ENCODE data around the gene HSPB9.

The HSPB9 gene

GRCh38 chr17:42101513-42102292 lies 20.9 kb upstream of the HSPB9 start:
- peak; percentile 28 for DNase-seq

- no peak for DNase-seq
Measured at GRCh38 chr17:42103221-42103954, 19.2 kb upstream of the HSPB9 start.

- DNase-seq, result no peak
Measured at GRCh38 chr17:42104264-42104663, 18.3 kb upstream of the HSPB9 start.

- DNase-seq, result no peak
Measured at GRCh38 chr17:42106009-42106408, 16.6 kb upstream of the HSPB9 start.

GRCh38 chr17:42107124-42107523 lies 15.5 kb upstream of the HSPB9 start:
- DNase-seq, result no peak

GRCh38 chr17:42107597-42108576 lies 14.7 kb upstream of the HSPB9 start:
- DNase-seq, result no peak

GRCh38 chr17:42109086-42109485 lies 13.5 kb upstream of the HSPB9 start:
- no peak for DNase-seq

- no peak for DNase-seq
Measured at GRCh38 chr17:42110301-42111264, 12.0 kb upstream of the HSPB9 start.

GRCh38 chr17:42111265-42111636 lies 11.4 kb upstream of the HSPB9 start:
- no peak for DNase-seq

GRCh38 chr17:42111871-42112551 lies 10.6 kb upstream of the HSPB9 start:
- DNase-seq, result no peak

GRCh38 chr17:42112552-42113176 lies 9.9 kb upstream of the HSPB9 start, which contains the start of gene DHX58:
TSS of gene DHX58 (minus strand) at chr17:42112714. CDS start at chr17:42111892, 822 bp downstream.
- no peak for DNase-seq

GRCh38 chr17:42113293-42114069 lies 9.1 kb upstream of the HSPB9 start:
- no peak for DNase-seq

GRCh38 chr17:42114118-42114517 lies 8.5 kb upstream of the HSPB9 start:
- DNase-seq, result no peak

- DNase-seq, result peak; percentile 36
Measured at GRCh38 chr17:42116705-42117396, 5.8 kb upstream of the HSPB9 start.

- DNase-seq, result no peak
Measured at GRCh38 chr17:42117397-42118125, 5.0 kb upstream of the HSPB9 start.

- no peak for DNase-seq
Measured at GRCh38 chr17:42118126-42118510, 4.5 kb upstream of the HSPB9 start.

- DNase-seq, result no peak
Measured at GRCh38 chr17:42118545-42118944, 4.1 kb upstream of the HSPB9 start.

GRCh38 chr17:42119301-42119700 lies 3.3 kb upstream of the HSPB9 start:
- DNase-seq, result no peak
